ENCODE results near the gene IL1RL1. TPM values are rescaled to one million over a fixed set of nuclear protein-coding genes. Genes with fewer than 3 reads are reported as not detected.

The IL1RL1 gene
- total RNA-seq, 1 experiment from 2014 or later: 0.15 TPM

DNA sequence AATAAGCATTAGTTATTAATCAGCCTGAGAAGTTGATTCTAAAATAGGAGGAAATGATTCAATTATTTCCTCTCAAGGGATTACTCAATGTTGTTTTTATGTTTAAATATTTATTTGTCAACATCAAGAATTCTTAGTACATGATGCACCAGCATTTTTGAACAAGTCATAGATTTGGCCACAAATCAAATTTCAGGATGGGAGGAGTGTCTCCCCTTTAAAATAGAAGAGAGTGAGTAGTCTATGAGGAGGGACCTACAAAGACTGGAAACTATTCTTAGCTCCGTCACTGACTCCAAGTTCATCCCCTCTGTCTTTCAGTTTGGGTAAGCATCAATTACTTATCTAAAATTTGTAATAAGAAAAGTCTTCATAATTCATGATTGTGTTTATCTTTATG, 25.6 kb downstream of the IL1RL1 start:
- ATAC-seq (no peak), DNase-seq (ENCODE audit: low read depth, low spot score) (peak; percentile 90)
- no peaks in the 10 kb centered on the region; the same call in 1 of the 2 replicates for H3K27me3 ChIP-seq (ENCODE audit: control insufficient read depth, insufficient read depth, low read length)
- H3K9me3 ChIP-seq (ENCODE audit: control insufficient read depth, insufficient read depth, low read depth, low read length): no peaks in the 10 kb centered on the region
- peak overlapping the region in 1 of 2 experiments; percentile 14; a peak in 1 of 4 replicates for H3K4me3 ChIP-seq (ENCODE audit: low read depth in 2 of 2, low read length in 2 of 2)
- BruUV-seq (replicated peaks): no TSS peak
- POLR2A ChIA-PET: no interaction called here
- in situ Hi-C loops (cut with HindIII; ENCODE audit: low pct_unique_long_range_greater_than_20kb, low sequenced_read_pairs): no loop called here
- intact Hi-C loops (cut with micrococcal nuclease; ENCODE audit: unreplicated experiment): no loop called here
- no peaks in the 10 kb centered on the region for H3K36me3 ChIP-seq (ENCODE audit: control insufficient read depth, insufficient read depth, low read length)
- CTCF ChIA-PET: no interaction called here
- no peak for TF ChIP-seq SIN3A (IDR thresholded peaks at IDR 0.05; ENCODE audit: borderline replicate concordance, insufficient read depth, low read depth, low read length)
- no peak overlapping the region for H3K27ac ChIP-seq (ENCODE audit: low read length)
- no peaks in the 10 kb centered on the region for H3K4me1 ChIP-seq (ENCODE audit: control insufficient read depth, insufficient read depth, low read length)

DNA sequence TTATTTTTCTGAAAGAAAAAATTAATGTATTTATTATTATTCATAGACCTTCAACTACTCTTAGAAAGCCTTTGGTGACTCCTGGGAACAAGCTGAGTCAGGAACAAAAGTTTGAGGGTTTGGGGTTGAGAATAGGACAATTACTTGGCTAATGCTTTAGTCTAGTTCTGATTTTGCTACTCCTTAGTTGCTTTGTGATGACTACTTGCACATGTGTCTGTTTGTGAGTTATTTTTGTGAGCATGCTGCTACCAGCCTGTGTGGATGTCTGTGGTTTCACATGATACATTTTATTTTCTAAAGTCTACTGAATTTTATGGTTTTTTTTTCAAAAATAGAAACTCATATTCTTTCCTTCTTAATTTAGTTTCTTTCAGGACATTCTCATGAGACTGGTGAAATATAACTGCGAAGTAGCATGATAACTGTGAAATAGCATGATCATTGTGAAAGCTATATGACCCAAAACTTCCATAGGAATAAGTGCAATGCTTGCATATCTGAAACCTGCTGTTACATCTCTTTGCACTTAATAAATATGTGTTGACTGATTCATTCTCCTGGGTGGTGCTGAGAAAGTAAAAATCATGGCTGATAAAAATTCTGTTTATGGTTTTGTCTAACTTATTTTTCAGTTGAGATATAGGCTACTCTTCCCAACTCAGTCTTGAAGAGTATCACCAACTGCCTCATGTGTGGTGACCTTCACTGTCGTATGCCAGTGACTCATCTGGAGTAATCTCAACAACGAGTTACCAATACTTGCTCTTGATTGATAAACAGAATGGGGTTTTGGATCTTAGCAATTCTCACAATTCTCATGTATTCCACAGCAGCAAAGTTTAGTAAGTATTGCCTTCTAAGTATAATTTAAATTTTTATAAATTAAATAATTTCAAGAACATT, 26.4 kb downstream of the IL1RL1 start:
- DNase-seq (ENCODE audit: low read depth, low spot score) (peak; percentile 53), ATAC-seq (no peak)
- TF ChIP-seq SIN3A (IDR thresholded peaks at IDR 0.05; ENCODE audit: borderline replicate concordance, insufficient read depth, low read depth, low read length) (no peak), TCF7L2 (IDR thresholded peaks at IDR 0.05; ENCODE audit: low read depth, low read length) (no peak), POLR2AphosphoS5 (IDR thresholded peaks at IDR 0.05; ENCODE audit: low read depth, low read length) (no peak)
- TF ChIP-seq, protein P1, sequence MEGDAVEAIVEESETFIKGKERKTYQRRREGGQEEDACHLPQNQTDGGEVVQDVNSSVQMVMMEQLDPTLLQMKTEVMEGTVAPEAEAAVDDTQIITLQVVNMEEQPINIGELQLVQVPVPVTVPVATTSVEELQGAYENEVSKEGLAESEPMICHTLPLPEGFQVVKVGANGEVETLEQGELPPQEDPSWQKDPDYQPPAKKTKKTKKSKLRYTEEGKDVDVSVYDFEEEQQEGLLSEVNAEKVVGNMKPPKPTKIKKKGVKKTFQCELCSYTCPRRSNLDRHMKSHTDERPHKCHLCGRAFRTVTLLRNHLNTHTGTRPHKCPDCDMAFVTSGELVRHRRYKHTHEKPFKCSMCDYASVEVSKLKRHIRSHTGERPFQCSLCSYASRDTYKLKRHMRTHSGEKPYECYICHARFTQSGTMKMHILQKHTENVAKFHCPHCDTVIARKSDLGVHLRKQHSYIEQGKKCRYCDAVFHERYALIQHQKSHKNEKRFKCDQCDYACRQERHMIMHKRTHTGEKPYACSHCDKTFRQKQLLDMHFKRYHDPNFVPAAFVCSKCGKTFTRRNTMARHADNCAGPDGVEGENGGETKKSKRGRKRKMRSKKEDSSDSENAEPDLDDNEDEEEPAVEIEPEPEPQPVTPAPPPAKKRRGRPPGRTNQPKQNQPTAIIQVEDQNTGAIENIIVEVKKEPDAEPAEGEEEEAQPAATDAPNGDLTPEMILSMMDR (IDR thresholded peaks at IDR 0.05): no peak
- TF ChIP-seq, protein P2, sequence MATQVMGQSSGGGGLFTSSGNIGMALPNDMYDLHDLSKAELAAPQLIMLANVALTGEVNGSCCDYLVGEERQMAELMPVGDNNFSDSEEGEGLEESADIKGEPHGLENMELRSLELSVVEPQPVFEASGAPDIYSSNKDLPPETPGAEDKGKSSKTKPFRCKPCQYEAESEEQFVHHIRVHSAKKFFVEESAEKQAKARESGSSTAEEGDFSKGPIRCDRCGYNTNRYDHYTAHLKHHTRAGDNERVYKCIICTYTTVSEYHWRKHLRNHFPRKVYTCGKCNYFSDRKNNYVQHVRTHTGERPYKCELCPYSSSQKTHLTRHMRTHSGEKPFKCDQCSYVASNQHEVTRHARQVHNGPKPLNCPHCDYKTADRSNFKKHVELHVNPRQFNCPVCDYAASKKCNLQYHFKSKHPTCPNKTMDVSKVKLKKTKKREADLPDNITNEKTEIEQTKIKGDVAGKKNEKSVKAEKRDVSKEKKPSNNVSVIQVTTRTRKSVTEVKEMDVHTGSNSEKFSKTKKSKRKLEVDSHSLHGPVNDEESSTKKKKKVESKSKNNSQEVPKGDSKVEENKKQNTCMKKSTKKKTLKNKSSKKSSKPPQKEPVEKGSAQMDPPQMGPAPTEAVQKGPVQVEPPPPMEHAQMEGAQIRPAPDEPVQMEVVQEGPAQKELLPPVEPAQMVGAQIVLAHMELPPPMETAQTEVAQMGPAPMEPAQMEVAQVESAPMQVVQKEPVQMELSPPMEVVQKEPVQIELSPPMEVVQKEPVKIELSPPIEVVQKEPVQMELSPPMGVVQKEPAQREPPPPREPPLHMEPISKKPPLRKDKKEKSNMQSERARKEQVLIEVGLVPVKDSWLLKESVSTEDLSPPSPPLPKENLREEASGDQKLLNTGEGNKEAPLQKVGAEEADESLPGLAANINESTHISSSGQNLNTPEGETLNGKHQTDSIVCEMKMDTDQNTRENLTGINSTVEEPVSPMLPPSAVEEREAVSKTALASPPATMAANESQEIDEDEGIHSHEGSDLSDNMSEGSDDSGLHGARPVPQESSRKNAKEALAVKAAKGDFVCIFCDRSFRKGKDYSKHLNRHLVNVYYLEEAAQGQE (IDR thresholded peaks at IDR 0.05; ENCODE audit: insufficient read depth in 1 of 2, low read depth in 2 of 2, low read length in 1 of 2): no peak
- BruUV-seq (replicated peaks): no TSS peak
- Histone ChIP-seq H3K4me1 (ENCODE audit: control insufficient read depth, insufficient read depth, low read length) (no peaks in the 10 kb centered on the region), H3K27me3 (ENCODE audit: control insufficient read depth, insufficient read depth, low read length) (no peaks in the 10 kb centered on the region; the same call in 1 of the 2 replicates), H3K9me3 (ENCODE audit: control insufficient read depth, insufficient read depth, low read depth, low read length) (no peaks in the 10 kb centered on the region), H3K4me3 (ENCODE audit: low read depth in 2 of 2, low read length in 2 of 2) (no peak overlapping the region), H3K27ac (ENCODE audit: low read length) (no peak overlapping the region), H3K36me3 (ENCODE audit: control insufficient read depth, insufficient read depth, low read length) (no peaks in the 10 kb centered on the region)
- intact Hi-C loops (cut with micrococcal nuclease; ENCODE audit: unreplicated experiment) (no loop called here), in situ Hi-C loops (cut with HindIII; ENCODE audit: low pct_unique_long_range_greater_than_20kb, low sequenced_read_pairs) (no loop called here)
- ChIA-PET POLR2A (no interaction called here), CTCF (no interaction called here)

DNA sequence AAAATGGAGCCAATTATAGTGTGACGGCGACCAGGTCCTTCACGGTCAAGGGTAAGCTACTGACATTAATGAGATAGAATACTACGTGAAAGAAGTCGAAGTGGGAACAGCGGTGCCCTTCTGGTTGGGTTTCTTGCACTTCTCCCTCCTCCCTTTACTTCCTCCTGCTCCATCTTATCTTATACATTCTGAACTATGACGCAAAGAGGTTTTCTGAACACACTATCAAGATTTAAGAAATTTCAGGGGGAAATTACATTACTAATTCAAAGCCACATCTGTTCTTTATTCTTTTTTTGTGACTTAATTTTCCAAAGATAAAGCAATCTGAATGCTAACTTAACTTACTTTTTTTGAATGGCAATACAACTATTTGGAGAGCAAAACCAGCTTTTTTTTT, 29.4 kb downstream of the IL1RL1 start:
- no TSS peak for BruUV-seq (replicated peaks)
- no peaks in the 10 kb centered on the region for H3K36me3 ChIP-seq (ENCODE audit: control insufficient read depth, insufficient read depth, low read length)
- TF ChIP-seq, protein P2 (IDR thresholded peaks at IDR 0.05; ENCODE audit: insufficient read depth in 1 of 2, low read depth in 2 of 2, low read length in 1 of 2): no peak
- TF ChIP-seq TCF7L2 (IDR thresholded peaks at IDR 0.05; ENCODE audit: low read depth, low read length) (no peak), SIN3A (IDR thresholded peaks at IDR 0.05; ENCODE audit: borderline replicate concordance, insufficient read depth, low read depth, low read length) (no peak), POLR2AphosphoS5 (IDR thresholded peaks at IDR 0.05; ENCODE audit: low read depth, low read length) (no peak)
- TF ChIP-seq, protein P1 (IDR thresholded peaks at IDR 0.05): no peak
- CTCF ChIA-PET: no interaction called here
- ATAC-seq (no peak), DNase-seq (ENCODE audit: low read depth, low spot score) (no peak)
- in situ Hi-C loops (cut with HindIII; ENCODE audit: low pct_unique_long_range_greater_than_20kb, low sequenced_read_pairs) (no loop called here), intact Hi-C loops (cut with micrococcal nuclease; ENCODE audit: unreplicated experiment) (no loop called here)
- no peaks in the 10 kb centered on the region; the same call in none of the 2 replicates for H3K27me3 ChIP-seq (ENCODE audit: control insufficient read depth, insufficient read depth, low read length)
- H3K27ac ChIP-seq (ENCODE audit: low read length): no peak overlapping the region
- no peaks in the 10 kb centered on the region for H3K4me1 ChIP-seq (ENCODE audit: control insufficient read depth, insufficient read depth, low read length)
- POLR2A ChIA-PET: no interaction called here
- H3K9me3 ChIP-seq (ENCODE audit: control insufficient read depth, insufficient read depth, low read depth, low read length): no peaks in the 10 kb centered on the region
- no peak overlapping the region for H3K4me3 ChIP-seq (ENCODE audit: low read depth in 2 of 2, low read length in 2 of 2)

Data from Panc1 (cell line).